ENCODE measurements around the gene PROK1. TPM values are rescaled to one million over a fixed set of nuclear protein-coding genes. Genes with fewer than 3 reads are reported as not detected.

PROK1 gene
- total RNA-seq, 1 donor from 2014 or later = 7.4 TPM

DNA sequence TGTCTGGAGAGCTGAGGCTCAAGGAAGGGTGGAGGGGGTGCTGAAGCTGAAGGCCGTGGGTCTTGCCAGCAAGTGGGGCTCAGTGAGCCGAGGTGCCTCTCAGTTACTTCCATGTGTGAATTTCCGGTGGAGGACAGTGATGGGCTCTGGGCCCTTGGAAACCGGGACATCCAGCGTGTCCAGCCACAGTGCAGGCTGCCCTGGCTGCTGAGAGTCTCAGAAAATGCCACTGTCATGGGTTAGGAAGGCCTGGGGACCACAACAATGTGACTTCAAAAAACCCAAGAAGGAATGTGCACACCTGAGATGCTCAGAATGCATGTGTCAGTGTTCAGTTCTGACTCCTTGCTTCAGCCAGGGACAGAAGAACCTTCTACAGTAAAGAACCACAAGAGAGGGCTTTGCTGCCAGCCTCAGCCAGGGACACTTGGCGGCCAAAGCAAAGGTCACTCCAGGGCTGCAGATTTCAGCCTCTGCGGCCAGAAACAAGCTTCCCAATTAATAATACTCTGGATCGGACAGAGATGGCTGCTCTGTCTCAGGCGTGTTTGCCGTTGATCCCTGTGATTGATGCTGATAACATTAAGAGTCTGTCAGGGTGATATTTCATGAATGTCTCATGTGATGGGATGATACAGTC is 30.8 kb upstream of the PROK1 start:
- TF ChIP-seq POLR2A (IDR thresholded peaks at IDR 0.05) (no peak), CTCF (IDR thresholded peaks at IDR 0.05) (no peak), POLR2AphosphoS5 (IDR thresholded peaks at IDR 0.05; ENCODE audit: insufficient read depth in 1 of 2, low read depth in 1 of 2) (no peak)
- Histone ChIP-seq H3K4me3 (no peak overlapping the region), H3K27me3 (no peaks in the 10 kb centered on the region), H3K9me3 (no peaks in the 10 kb centered on the region), H3K4me1 (no peaks in the 10 kb centered on the region), H3K27ac (no peak overlapping the region), H3K36me3 (no peaks in the 10 kb centered on the region)
- no peak for DNase-seq (ENCODE audit: extremely low spot score in 2 of 2)
- intact Hi-C loops (cut with DNase I) = no loop called here

DNA sequence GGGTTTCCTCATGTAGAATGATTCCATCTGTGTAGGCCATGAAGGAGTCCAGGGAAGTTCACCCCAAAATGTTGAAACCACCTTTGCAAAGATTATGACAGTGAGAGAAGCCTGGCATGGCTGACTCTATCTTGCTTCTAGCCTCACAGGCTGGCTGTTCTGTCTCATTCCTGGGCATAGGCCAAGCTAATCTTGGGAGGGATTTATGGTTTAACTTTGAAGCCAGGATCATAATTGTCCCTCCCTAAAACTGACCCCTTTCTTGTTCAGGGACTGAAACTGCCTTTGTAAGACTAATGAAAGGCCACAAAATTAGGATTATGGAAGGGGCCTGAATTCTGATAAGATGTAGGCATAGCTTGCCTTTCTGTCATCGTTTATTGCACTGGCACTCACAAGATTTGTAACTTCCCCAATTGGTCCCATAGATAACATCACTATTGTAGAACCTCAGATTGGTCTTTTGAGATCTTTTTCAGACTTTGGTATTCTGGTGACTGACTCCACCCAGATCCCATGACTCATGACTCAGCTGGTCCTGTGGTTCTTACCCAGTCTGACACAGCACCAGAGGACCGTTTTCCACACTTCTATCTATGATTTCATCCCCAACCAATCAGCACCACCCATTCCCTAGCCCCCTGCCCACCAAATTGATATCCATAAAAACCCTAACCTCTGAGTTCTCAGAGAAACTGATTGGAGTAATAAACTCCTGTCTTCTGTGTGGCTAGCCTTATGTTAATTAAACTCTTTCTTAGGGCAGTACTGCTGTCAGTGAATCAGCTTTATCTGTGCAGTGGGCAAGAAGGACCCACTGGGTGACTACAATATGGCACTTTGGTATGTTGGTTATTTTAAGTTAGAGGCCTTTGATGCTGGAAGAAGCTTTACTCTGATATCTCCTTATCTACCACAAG is 29.8 kb upstream of the PROK1 start:
- no peaks in the 10 kb centered on the region for H3K27me3 ChIP-seq
- no peak overlapping the region for H3K4me3 ChIP-seq
- TF ChIP-seq POLR2AphosphoS5 (IDR thresholded peaks at IDR 0.05; ENCODE audit: insufficient read depth in 1 of 2, low read depth in 1 of 2) (no peak), POLR2A (IDR thresholded peaks at IDR 0.05) (no peak), CTCF (IDR thresholded peaks at IDR 0.05) (no peak)
- intact Hi-C loops (cut with DNase I) = no loop called here
- no peaks in the 10 kb centered on the region for H3K36me3 ChIP-seq
- peaks cover 5% of the 10 kb centered on the region for H3K4me1 ChIP-seq
- no peak overlapping the region for H3K27ac ChIP-seq
- DNase-seq (ENCODE audit: extremely low spot score in 2 of 2) = no peak
- H3K9me3 ChIP-seq = no peaks in the 10 kb centered on the region

DNA sequence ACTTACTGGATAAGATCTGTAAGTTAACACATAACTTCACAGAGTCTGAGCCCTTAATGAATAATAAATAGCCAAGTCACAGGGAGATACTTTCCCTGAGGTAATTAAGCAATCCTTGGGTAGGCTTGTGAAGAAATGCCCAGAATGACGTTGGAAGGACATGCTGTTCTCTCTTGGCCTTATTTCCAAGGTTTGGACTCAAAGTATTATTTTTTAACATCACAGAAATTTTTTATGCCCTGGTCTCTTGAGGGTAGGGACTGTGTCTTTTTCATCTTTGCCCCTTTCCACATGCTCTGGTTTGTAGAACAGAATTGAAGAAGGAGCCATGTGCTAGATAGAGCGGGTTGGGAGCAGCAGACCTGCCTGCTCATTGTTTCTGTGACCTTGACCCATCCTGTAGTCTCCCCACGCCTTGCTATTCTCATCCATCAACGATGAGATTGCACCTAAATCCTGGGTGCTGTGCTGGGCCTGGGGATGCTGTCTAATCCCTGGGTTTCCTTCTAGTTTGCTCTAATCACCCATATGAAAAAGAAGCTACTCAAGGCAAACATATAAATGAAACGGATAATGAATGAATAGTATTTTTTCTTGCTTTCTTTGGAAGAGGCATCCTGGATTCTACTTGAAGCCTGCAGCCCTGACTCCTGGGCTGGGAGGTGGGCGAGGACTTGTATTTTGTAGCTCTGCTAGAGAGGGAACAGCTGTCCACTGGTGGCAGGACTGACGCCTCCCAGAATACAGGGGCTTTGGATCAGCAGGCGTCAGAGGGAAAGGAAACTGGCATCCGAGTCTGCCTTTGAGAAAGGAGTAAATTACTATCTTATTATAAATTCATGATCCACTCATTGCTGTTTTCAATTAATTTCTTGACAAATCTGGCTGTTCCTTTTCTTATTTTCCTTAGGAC is 26.0 kb upstream of the PROK1 start:
- TF ChIP-seq CTCF (IDR thresholded peaks at IDR 0.05) (no peak), POLR2AphosphoS5 (IDR thresholded peaks at IDR 0.05; ENCODE audit: insufficient read depth in 1 of 2, low read depth in 1 of 2) (no peak), POLR2A (IDR thresholded peaks at IDR 0.05) (no peak)
- no peak for DNase-seq (ENCODE audit: extremely low spot score in 2 of 2)
- Histone ChIP-seq H3K9me3 (no peaks in the 10 kb centered on the region), H3K36me3 (no peaks in the 10 kb centered on the region), H3K4me3 (no peak overlapping the region), H3K27me3 (no peaks in the 10 kb centered on the region), H3K27ac (no peak overlapping the region), H3K4me1 (peaks cover 5% of the 10 kb centered on the region)
- intact Hi-C loops (cut with DNase I) = loop anchor here (2.0 kb wide), 1 partner anchor 34 kb away; the partner anchor contains the start of gene SLC16A4

DNA sequence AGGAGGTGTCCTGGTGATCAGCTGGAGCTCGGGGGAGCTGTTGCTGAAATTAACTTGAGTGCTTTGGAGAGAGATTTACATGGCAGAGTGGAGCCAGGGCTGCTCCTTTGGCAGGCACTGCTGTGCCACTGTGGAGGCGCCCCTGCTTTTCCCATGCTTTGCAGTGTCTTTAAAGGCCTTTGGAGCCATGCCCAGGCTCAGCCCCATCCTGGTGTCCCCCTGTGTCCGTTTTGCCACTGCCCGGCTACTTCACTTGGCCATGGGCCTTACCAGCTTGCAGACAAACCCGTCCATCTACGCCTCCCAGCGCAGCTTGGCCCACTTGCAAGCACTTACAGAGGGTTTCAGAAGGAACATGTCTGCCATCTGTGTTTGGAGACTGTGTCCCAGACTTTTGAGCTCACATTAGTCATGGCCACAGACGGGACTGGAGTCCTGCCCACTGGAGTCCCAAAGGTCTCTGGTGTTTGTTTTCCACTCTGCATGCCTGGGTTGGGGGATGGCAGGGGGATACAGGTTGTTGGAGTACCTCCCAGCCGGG is 25.3 kb upstream of the PROK1 start:
- no peak overlapping the region for H3K4me3 ChIP-seq
- no peaks in the 10 kb centered on the region for H3K9me3 ChIP-seq
- intact Hi-C loops (cut with DNase I) = loop anchor here (2.0 kb wide), 1 partner anchor 35 kb away; the partner anchor contains the start of gene SLC16A4
- no peak for TF ChIP-seq POLR2A (IDR thresholded peaks at IDR 0.05)
- no peak for TF ChIP-seq POLR2AphosphoS5 (IDR thresholded peaks at IDR 0.05; ENCODE audit: insufficient read depth in 1 of 2, low read depth in 1 of 2)
- no peak for TF ChIP-seq CTCF (IDR thresholded peaks at IDR 0.05)
- no peaks in the 10 kb centered on the region for H3K36me3 ChIP-seq
- no peak overlapping the region for H3K27ac ChIP-seq
- no peak for DNase-seq (ENCODE audit: extremely low spot score in 2 of 2)
- H3K27me3 ChIP-seq = no peaks in the 10 kb centered on the region
- peaks cover 5% of the 10 kb centered on the region for H3K4me1 ChIP-seq
